Prostate gland (tissue), 2 donors: ENCODE measurements around the gene TAC4. TPM values are rescaled to one million over a fixed set of nuclear protein-coding genes. Genes with fewer than 3 reads are reported as not detected.

Experiments used
- DNase-seq: peaks from one replicate; pipeline ENCODE4 v3.0.0-alpha.2; 2019; ENCODE audit warnings: low spot score
- H3K27ac ChIP-seq, 2 donors: fragments of 200-600 bp; sonication (generic); 2 replicates each; pipeline ENCODE4 v1.5.1; 2017 to 2019
- H3K27me3 ChIP-seq: fragments of 200-600 bp; sonication (generic); replicated peaks from 2 replicates; pipeline ENCODE4 v1.5.1; 2019; ENCODE audit not compliant: insufficient read depth
- H3K36me3 ChIP-seq, 2 donors: fragments of 200-600 bp; sonication (generic); 1 replicate in 1 of 2; 2 replicates in 1 of 2; pipeline versions ENCODE4 v1.5.1 to v1.8.1; 2017 to 2019
- H3K4me1 ChIP-seq: fragments of 200-600 bp; sonication (generic); replicated peaks from 2 replicates; pipeline ENCODE4 v1.5.1; 2019
- H3K4me3 ChIP-seq, 2 donors: fragments of 200-600 bp; sonication (generic); 2 replicates each; pipeline ENCODE4 v1.5.1; 2017 to 2019
- H3K9me3 ChIP-seq: fragments of 200-600 bp; sonication (generic); 2 replicates; pipeline ENCODE4 v1.5.1; 2017
- POLR2A ChIP-seq: fragments of 450-650 bp; IDR thresholded peaks from one replicate; pipeline ENCODE4 v1.6.1; 2016; ENCODE audit warnings: antibody characterized with exemption, mild to moderate bottlenecking
- POLR2AphosphoS5 ChIP-seq: sonication (generic); formaldehyde crosslinking; IDR thresholded peaks from one replicate; pipeline ENCODE4 v1.6.1; 2017; ENCODE audit warnings: antibody characterized with exemption
- WGBS: methylation state at CpG from one replicate; pipeline ENCODE4 v1.1.5; 2018; 5-methylcytosine and 5-hydroxymethylcytosine counted together
- intact Hi-C: fragments of 100-400 bp; cut with DNase I; formaldehyde crosslinking; loops from one replicate; pipeline ENCODE4 v1.14.2; 2022
- total RNA-seq, 2 donors: library from RNA; depleted of rRNA; stranded (reverse); fragments of >200 nt; gene quantifications; one replicate each; pipeline ENCODE4 v1.1.0, GENCODE V29; 2016
- TF ChIP-seq, protein P1 (sequence below), 4 experiments: fragments of 200-600 bp in 2 of 4; fragments of 450-650 bp in 2 of 4; sonication (generic) in 2 of 4; IDR thresholded peaks; 1 replicate in 3 of 4; 2 replicates in 1 of 4; pipeline ENCODE4 v1.5.1; 2016 to 2019; ENCODE audit warnings: antibody characterized with exemption in 4 of 4, mild to moderate bottlenecking in 2 of 4, moderate library complexity in 2 of 4

Gene TAC4
- total RNA-seq, 2 donors from 2014 or later = not detected

DNA sequence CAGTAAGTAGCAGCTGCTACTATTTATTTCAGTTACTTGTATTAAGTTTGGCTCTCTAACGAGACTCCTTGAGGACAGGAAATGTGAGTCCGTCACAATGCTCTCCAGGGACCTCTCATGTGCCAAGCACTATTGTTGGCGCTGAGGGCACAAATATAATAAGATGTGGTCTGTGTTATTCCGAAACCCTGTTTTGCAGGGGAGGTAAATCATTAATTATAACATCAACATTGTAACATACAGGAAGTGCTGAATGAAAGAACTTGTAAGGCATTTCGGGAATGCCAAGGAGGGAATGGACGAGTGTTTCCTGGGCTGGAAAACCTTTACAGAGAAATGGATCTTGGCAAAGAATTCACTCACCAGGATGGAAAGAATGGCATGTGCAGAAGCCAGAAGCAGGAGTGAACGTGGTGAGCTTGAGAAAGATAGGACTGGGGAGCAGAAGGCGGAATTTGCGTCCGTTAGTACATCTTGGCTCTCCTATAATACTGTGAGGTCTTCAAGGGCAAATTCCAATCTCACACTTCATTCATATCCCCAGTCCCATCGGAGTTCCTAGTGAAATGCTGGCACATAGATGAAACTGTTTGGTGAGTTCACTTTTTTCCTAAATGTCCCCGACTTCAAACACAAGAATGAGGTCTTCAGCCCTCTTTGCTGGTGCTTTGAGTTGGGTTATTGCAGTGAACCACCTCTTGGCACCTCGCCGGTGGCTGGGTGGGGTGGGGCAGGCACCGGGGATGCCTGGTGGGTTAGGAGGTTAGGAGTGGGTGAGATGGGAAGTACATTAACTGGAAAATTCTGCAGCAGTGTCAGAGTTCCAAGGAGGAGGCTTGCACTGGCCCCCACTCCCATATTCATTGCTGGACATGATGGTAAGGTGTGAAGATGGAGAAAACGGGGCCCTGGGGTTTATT is 11.5 kb downstream of the TAC4 start:
- peak; percentile 36 for DNase-seq
- 35% methylated on average over 16 of the region's 16 CpGs for WGBS
- Histone ChIP-seq H3K4me3 (no peak overlapping the region), H3K36me3 (no peaks in the 10 kb centered on the region), H3K9me3 (no peaks in the 10 kb centered on the region), H3K27me3 (no peaks in the 10 kb centered on the region), H3K4me1 (no peaks in the 10 kb centered on the region), H3K27ac (peak overlapping the region in 1 of 2 donors; percentile 38)
- TF ChIP-seq, protein P1, sequence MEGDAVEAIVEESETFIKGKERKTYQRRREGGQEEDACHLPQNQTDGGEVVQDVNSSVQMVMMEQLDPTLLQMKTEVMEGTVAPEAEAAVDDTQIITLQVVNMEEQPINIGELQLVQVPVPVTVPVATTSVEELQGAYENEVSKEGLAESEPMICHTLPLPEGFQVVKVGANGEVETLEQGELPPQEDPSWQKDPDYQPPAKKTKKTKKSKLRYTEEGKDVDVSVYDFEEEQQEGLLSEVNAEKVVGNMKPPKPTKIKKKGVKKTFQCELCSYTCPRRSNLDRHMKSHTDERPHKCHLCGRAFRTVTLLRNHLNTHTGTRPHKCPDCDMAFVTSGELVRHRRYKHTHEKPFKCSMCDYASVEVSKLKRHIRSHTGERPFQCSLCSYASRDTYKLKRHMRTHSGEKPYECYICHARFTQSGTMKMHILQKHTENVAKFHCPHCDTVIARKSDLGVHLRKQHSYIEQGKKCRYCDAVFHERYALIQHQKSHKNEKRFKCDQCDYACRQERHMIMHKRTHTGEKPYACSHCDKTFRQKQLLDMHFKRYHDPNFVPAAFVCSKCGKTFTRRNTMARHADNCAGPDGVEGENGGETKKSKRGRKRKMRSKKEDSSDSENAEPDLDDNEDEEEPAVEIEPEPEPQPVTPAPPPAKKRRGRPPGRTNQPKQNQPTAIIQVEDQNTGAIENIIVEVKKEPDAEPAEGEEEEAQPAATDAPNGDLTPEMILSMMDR (IDR thresholded peaks at IDR 0.05) = no peak
- TF ChIP-seq POLR2AphosphoS5 (peak; percentile 67), POLR2A (no peak)
- intact Hi-C loops = no loop called here

GRCh38 chr17:49835472-49835871 is 12.4 kb downstream of the TAC4 start:
- 88% methylated on average over 7 of the region's 7 CpGs for WGBS
- H3K4me3 ChIP-seq = no peak overlapping the region
- H3K27ac ChIP-seq = peak overlapping the region in 1 of 2 donors; percentile 38
- intact Hi-C loops = no loop called here
- TF ChIP-seq POLR2AphosphoS5 (no peak), POLR2A (no peak)
- TF ChIP-seq, protein P1 (IDR thresholded peaks at IDR 0.05) = no peak
- no peak for DNase-seq
- H3K9me3 ChIP-seq = no peaks in the 10 kb centered on the region
- no peaks in the 10 kb centered on the region for H3K27me3 ChIP-seq
- H3K36me3 ChIP-seq = no peaks in the 10 kb centered on the region
- no peaks in the 10 kb centered on the region for H3K4me1 ChIP-seq

- H3K4me1 ChIP-seq = no peaks in the 10 kb centered on the region
- 97% methylated on average over 19 of the region's 19 CpGs for WGBS
- intact Hi-C loops = no loop called here
- H3K36me3 ChIP-seq = no peaks in the 10 kb centered on the region
- no peak overlapping the region for H3K27ac ChIP-seq
- H3K4me3 ChIP-seq = no peak overlapping the region
- H3K9me3 ChIP-seq = no peaks in the 10 kb centered on the region
- H3K27me3 ChIP-seq = no peaks in the 10 kb centered on the region
- no peak for TF ChIP-seq POLR2A
- no peak for DNase-seq
Observed at GRCh38 chr17:49834118-49834743, 13.6 kb downstream of the TAC4 start.

DNA sequence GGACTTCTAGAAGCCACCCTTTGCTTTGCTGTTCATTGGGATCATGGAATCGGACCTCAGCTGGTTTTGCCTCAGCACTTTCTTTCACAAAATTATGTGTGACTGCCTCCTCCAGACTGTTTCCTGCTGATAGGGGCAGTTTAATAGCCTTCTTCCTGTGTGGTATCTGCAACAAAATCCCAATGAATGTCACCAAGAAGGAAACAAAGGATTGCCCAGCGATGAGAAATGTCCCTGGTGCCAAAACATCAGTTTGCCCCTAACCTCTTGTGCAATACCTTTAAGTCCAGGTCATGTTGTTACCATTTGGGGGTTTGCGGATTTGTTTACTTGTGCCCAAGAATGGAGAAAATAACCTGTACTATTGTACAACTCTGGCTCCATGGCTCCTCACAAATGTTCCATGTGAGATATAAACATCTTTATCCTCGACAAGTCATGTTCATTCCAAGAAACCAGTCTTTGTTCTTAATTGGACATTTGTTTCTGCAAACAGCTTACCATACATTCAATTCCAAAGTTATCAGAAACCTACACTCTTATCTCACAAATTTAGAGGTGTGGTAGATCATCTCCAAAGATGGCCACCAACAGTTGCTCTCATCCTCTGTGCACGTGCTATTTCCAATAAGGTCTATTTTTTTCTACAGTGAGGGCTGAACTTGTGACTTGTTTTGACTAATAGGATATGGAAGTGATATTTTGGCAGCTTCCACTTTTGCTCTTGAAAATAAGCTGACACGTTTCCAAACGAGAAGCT is 14.8 kb downstream of the TAC4 start:
- no peak overlapping the region for H3K4me3 ChIP-seq
- H3K27ac ChIP-seq = no peak overlapping the region
- intact Hi-C loops = no loop called here
- DNase-seq = no peak
- WGBS = 67% methylated on average over 7 of the region's 7 CpGs
- no peaks in the 10 kb centered on the region for H3K4me1 ChIP-seq
- TF ChIP-seq, protein P1 (IDR thresholded peaks at IDR 0.05) = no peak
- TF ChIP-seq POLR2AphosphoS5 (no peak), POLR2A (no peak)
- no peaks in the 10 kb centered on the region for H3K9me3 ChIP-seq
- H3K36me3 ChIP-seq = no peaks in the 10 kb centered on the region
- no peaks in the 10 kb centered on the region for H3K27me3 ChIP-seq

GRCh38 chr17:49830605-49831004 is 17.3 kb downstream of the TAC4 start:
- TF ChIP-seq, protein P1 (IDR thresholded peaks at IDR 0.05) = no peak
- TF ChIP-seq POLR2A (no peak), POLR2AphosphoS5 (no peak)
- Histone ChIP-seq H3K36me3 (peaks cover 0 to 15% of the 10 kb centered on the region in 2 donors), H3K9me3 (no peaks in the 10 kb centered on the region), H3K4me3 (no peak overlapping the region), H3K27ac (no peak overlapping the region), H3K27me3 (no peaks in the 10 kb centered on the region), H3K4me1 (no peaks in the 10 kb centered on the region)
- 14% methylated on average over 1 of the region's 1 CpG for WGBS
- no peak for DNase-seq
- intact Hi-C loops = no loop called here
